Ovary (tissue), 9 donors: ENCODE results near the gene ZNF518B. TPM values are rescaled to one million over a fixed set of nuclear protein-coding genes. Genes with fewer than 3 reads are reported as not detected.
"Not testable (repeated sequence)": the region's sequence is repeated elsewhere in the genome, so short reads cannot be mapped to it uniquely, and the experiment has no call there.

Source experiments
- DNase-seq, 5 donors: peaks; one replicate each; pipeline ENCODE4 v3.0.0-alpha.2; 2019 to 2020
- H3K27ac ChIP-seq, 2 donors: fragments of 200-600 bp; one replicate each; pipeline versions ENCODE4 v1.5.1 to v1.8.0; 2019 to 2022
- H3K27me3 ChIP-seq: fragments of 200-600 bp; one replicate; pipeline ENCODE4 v1.8.0; 2022
- H3K36me3 ChIP-seq: fragments of 200-600 bp; sonication (generic); one replicate; pipeline ENCODE4 v1.5.1; 2019
- H3K4me1 ChIP-seq: one replicate; pipeline ENCODE4 v1.8.1; 2013; ENCODE audit warnings: mild to moderate bottlenecking, moderate library complexity; ENCODE audit not compliant: insufficient read depth
- H3K4me3 ChIP-seq: fragments of 200-600 bp; sonication (generic); one replicate; pipeline ENCODE4 v1.5.1; 2017
- H3K9me3 ChIP-seq, 2 donors: fragments of 200-600 bp in 1 of 2; sonication (generic) in 1 of 2; one replicate each; pipeline versions ENCODE4 v1.5.1 to v1.8.1; 2013 to 2019; ENCODE audit warnings: mild to moderate bottlenecking in 1 of 2, moderate library complexity in 1 of 2
- EP300 ChIP-seq: sonication (generic); formaldehyde crosslinking; IDR thresholded peaks from one replicate; pipeline ENCODE4 v1.6.1; 2017; ENCODE audit warnings: antibody characterized with exemption
- POLR2A ChIP-seq: fragments of 450-650 bp; IDR thresholded peaks from one replicate; pipeline ENCODE4 v1.6.1; 2017; ENCODE audit warnings: antibody characterized with exemption, mild to moderate bottlenecking, moderate library complexity
- WGBS, 3 donors: extraction: QIAGEN DNeasy Blood & Tissue Kit in 1 of 3; methylation state at CpG; one replicate each; pipeline versions ENCODE4 v1.1.5 to v1.1.7; 2013 to 2017; 5-methylcytosine and 5-hydroxymethylcytosine counted together
- intact Hi-C, 4 donors: fragments of 100-400 bp; cut with DNase I; formaldehyde crosslinking; loops; one replicate each; pipeline versions ENCODE4 v1.11.0 to v1.15.1; 2022 to 2023
- polyA plus RNA-seq, 2 donors: library from polyadenylated mRNA; stranded (reverse); fragments of 200-250 nt in 1 of 2; fragments of 350-450 nt in 1 of 2; fragmentation: Illumina TruSeq in 1 of 2; extraction: RNeasy Lipid Tissue Mini Kit (QIAGEN cat#74804) in 1 of 2; gene quantifications; one replicate each; pipeline ENCODE4 v1.2.3, GENCODE V29; 2013 to 2014
- total RNA-seq, 7 donors: library from RNA; depleted of rRNA in 2 of 7; stranded (reverse); fragments of >200 nt in 2 of 7; fragmentation: NEBNext Ultra II Directional in 3 of 7; extraction: Animal tissue kit (Norgen Biotek cat#: 25700) in 3 of 7; gene quantifications; one replicate each; pipeline versions ENCODE4 v1.1.0 to v1.2.4, GENCODE V29; 2016 to 2023
- TF ChIP-seq, protein P1 (sequence below), 3 donors: fragments of 450-650 bp in 2 of 3; fragments of 200-600 bp in 1 of 3; IDR thresholded peaks; one replicate each; pipeline versions ENCODE4 v1.5.1 to v1.8.0; 2016 to 2022; ENCODE audit warnings: antibody characterized with exemption in 3 of 3, mild to moderate bottlenecking in 1 of 3
- donor health status: DM: no; HTN: no; CAD: no; lungs with moderate emphysema.
- donor health status: DM: no; HTN: no; CAD: no.
- donor health status: Bipolar disorder and iron deficiency.
- donor health status: DM: yes; HTN: yes; CAD: no.
- donor health status: DM: no; HTN: no; CAD: no.
- donor health status: DM: yes; HTN: yes; CAD: no.

Gene ZNF518B
- total and polyA plus RNA-seq, 9 donors, result 10.2 to 42.1 (median 27.5) TPM

DNA sequence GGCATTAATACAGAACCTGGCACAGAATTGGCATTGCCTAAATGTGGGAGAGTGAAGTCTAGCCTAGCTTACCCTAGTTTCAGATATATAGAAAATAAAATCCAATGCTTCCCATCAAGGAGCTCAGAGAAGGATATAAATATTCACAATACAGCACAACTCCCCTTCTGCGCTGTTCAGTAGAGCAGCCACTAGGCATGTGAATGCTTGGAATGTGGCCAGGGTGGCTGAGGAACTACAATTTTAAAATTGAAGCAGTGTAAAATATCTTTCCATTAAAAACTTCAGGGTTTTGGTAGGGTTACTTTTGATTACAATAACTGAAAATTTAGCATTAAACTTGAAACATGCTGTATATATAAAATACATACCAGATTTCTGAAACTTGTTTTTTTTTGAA lies 19.5 kb downstream of the ZNF518B start:
- Histone ChIP-seq H3K4me1 (peaks cover 2% of the 10 kb centered on the region), H3K4me3 (no peak overlapping the region), H3K27me3 (no peaks in the 10 kb centered on the region), H3K36me3 (no peaks in the 10 kb centered on the region), H3K27ac (no peak overlapping the region), H3K9me3 (no peaks in the 10 kb centered on the region)
- intact Hi-C loops, result no loop called here
- TF ChIP-seq EP300 (no peak), POLR2A (no peak)
- TF ChIP-seq, protein P1, sequence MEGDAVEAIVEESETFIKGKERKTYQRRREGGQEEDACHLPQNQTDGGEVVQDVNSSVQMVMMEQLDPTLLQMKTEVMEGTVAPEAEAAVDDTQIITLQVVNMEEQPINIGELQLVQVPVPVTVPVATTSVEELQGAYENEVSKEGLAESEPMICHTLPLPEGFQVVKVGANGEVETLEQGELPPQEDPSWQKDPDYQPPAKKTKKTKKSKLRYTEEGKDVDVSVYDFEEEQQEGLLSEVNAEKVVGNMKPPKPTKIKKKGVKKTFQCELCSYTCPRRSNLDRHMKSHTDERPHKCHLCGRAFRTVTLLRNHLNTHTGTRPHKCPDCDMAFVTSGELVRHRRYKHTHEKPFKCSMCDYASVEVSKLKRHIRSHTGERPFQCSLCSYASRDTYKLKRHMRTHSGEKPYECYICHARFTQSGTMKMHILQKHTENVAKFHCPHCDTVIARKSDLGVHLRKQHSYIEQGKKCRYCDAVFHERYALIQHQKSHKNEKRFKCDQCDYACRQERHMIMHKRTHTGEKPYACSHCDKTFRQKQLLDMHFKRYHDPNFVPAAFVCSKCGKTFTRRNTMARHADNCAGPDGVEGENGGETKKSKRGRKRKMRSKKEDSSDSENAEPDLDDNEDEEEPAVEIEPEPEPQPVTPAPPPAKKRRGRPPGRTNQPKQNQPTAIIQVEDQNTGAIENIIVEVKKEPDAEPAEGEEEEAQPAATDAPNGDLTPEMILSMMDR (IDR thresholded peaks at IDR 0.05), result no peak
- DNase-seq, result no peak
- 43 to 83% (median 81%) methylated on average over 1 of the region's 1 CpG for WGBS, 3 donors

DNA sequence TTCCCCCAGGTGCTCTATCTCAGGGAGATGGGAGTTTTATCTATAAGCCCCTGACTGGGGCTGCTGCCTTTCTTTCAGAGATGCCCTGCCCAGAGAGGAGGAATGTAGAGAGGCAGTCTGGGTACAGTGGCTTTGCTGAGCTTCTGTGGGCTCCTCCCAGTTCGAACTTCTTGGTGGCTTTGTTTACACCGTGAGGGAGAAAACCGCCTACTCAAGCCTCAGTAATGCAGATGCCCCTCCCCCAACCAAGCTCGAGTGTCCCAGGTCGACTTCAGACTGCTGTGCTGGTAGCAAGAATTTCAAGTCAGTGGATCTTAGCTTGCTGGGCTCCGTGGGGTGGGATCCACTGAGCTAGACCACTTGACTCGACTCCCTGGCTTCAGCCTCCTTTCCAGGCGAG lies 29.5 kb downstream of the ZNF518B start:
- H3K36me3 ChIP-seq, H3K4me1 ChIP-seq, H3K4me3 ChIP-seq, H3K27ac ChIP-seq, DNase-seq, H3K9me3 ChIP-seq, H3K27me3 ChIP-seq, intact Hi-C loops: not testable (repeated sequence)
- 68 to 79% (median 78%) methylated on average over 8 of the region's 8 CpGs for WGBS, 3 donors

DNA sequence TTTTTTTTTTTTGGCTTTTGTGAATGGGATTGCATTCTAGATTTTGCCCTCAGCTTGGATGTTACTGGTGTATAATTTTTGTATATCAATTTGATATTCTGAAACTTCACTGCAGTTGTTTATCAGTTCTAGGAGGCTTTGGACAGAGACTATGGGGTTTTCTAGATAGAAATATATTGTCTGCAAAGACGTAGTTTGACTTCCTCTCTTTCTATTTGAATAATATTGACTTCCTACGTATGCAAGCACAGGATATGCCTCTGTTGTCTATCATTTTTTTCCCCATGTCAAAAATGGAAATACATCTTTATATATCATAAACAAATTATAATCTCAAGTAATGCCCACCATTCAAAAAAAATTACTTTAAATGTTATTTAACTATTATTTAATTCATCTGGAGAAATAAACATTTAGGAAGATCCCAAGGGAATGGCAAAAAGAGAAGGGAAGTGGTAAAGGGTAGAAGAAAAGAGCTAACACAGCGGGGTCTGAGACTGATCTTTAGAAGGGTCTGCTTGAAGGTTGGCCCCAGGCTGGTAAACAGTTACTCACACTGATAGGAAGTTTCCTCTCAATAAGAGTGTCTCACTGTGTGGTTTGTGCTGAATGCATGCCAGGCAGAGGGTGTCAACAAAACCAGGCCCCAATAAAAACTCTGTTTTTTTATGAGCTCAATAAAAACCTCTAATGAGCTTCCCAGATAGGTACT lies 35.7 kb downstream of the ZNF518B start:
- Histone ChIP-seq H3K36me3 (no peaks in the 10 kb centered on the region), H3K4me1 (no peaks in the 10 kb centered on the region), H3K9me3 (no peaks in the 10 kb centered on the region), H3K27ac (no peak overlapping the region), H3K27me3 (no peaks in the 10 kb centered on the region), H3K4me3 (no peak overlapping the region)
- TF ChIP-seq EP300 (no peak), POLR2A (no peak)
- TF ChIP-seq, protein P1 (IDR thresholded peaks at IDR 0.05), result no peak
- WGBS, 3 donors, result 70 to 75% (median 75%) methylated on average over 3 of the region's 3 CpGs
- no peak for DNase-seq
- intact Hi-C loops, result no loop called here

DNA sequence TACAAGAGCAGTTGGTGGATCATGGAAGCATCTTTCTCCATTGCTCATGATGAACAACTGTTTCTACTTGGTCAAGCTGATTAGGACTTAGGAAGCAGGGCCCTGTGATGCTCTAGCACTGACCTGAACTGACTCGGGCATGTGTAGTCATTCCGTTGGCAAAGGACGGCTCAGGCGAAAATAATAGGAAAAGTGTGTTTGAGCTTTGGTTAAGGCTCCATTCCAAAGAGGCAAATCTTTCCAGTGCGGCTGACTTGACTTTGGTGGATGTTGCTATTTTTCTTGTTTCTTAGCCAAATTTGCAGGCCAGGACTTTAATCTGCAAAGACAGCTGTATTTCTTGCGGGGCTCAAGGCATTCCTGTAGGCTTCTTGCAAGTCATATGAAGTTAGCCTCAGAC lies 39.5 kb downstream of the ZNF518B start:
- no peak overlapping the region for H3K27ac ChIP-seq
- intact Hi-C loops, result no loop called here
- H3K36me3 ChIP-seq, result no peaks in the 10 kb centered on the region
- H3K4me3 ChIP-seq, result no peak overlapping the region
- H3K27me3 ChIP-seq, result no peaks in the 10 kb centered on the region
- TF ChIP-seq EP300, result no peak
- TF ChIP-seq POLR2A, result no peak
- TF ChIP-seq, protein P1 (IDR thresholded peaks at IDR 0.05), result no peak
- no peaks in the 10 kb centered on the region for H3K9me3 ChIP-seq
- DNase-seq, result no peak
- no peaks in the 10 kb centered on the region for H3K4me1 ChIP-seq
- WGBS, 3 donors, result 16 to 50% (median 29%) methylated on average over 6 of the region's 6 CpGs

DNA sequence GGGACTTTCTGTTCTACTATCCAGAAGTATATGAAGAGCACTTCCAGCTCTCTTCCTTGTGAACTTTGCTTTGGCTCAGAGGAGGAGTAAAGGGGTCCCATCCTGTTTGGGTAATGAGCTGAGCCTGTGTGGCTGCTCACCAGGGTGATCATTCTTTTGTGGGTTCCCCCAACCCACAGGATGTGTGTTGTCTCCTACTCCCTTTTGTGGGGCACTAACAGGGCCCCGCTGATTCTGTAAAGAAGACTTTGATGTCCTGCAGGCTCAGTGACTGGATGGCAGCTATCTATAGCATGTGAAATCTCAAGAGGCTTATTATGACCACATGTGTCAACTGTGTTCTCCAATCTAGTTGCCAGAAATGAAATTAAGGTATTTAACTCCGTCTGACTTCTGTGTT lies 40.8 kb downstream of the ZNF518B start:
- H3K4me1 ChIP-seq, result no peaks in the 10 kb centered on the region
- H3K9me3 ChIP-seq, result no peaks in the 10 kb centered on the region
- no peaks in the 10 kb centered on the region for H3K36me3 ChIP-seq
- TF ChIP-seq EP300, result no peak
- TF ChIP-seq, protein P1 (IDR thresholded peaks at IDR 0.05), result no peak
- TF ChIP-seq POLR2A, result no peak
- DNase-seq, result no peak
- no peak overlapping the region for H3K27ac ChIP-seq
- intact Hi-C loops, result no loop called here
- 57 to 74% (median 61%) methylated on average over 2 of the region's 2 CpGs for WGBS, 3 donors
- no peaks in the 10 kb centered on the region for H3K27me3 ChIP-seq
- H3K4me3 ChIP-seq, result no peak overlapping the region
